HG03521 (cell line): ENCODE measurements around the gene PSKH1.
"Not testable (repeated sequence)": the region's sequence is repeated elsewhere in the genome, so short reads cannot be mapped to it uniquely, and the experiment has no call there.

ENCODE experiments used
- ATAC-seq: cut with Tn5 transposase; IDR thresholded peaks from one replicate; pipeline ENCODE4 v1.9.1; 2021; ENCODE audit warnings: mild to moderate bottlenecking, moderate library complexity; ENCODE audit not compliant: unreplicated experiment

Gene PSKH1

GRCh38 chr16:67923414-67924116 lies 30.5 kb downstream of the PSKH1 start:
- no peak for ATAC-seq

DNA sequence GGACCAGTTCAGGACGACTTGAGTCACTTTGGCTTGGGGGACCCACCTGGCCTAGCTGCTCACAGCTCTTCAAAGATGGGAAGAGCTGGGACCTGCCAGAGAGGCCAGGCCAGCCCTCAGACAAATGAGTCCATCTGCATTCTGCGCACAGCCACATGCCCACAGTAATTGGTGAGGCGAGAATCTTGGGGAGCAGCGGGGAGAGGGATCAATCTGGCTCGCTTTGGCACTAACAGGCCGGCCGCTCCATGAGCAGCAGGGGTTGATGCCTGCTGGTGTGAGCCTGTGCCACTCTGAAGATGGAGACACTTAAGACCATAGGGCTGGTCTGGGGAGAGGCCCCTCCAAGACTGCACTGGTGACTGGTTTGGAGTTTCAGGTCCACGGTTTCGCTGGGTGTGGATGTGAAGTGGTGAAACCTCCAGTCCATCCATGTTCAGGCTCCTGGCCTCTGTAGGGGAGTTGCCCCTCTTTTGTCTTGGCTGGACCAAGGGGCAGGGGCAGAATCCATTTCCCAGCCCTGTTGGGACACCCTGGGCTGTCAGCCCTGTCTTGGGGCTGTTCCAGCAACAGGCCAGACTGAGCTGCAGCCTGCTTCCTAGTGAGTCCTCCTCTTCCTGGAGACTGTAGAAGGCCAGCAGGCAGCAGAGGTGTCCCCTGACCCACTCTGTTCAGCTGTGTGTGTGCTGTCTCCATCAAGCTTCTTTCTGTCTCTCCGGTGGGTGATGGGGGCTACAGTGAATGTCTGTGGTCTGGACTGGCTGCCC lies 31.3 kb downstream of the PSKH1 start:
- no peak for ATAC-seq

DNA sequence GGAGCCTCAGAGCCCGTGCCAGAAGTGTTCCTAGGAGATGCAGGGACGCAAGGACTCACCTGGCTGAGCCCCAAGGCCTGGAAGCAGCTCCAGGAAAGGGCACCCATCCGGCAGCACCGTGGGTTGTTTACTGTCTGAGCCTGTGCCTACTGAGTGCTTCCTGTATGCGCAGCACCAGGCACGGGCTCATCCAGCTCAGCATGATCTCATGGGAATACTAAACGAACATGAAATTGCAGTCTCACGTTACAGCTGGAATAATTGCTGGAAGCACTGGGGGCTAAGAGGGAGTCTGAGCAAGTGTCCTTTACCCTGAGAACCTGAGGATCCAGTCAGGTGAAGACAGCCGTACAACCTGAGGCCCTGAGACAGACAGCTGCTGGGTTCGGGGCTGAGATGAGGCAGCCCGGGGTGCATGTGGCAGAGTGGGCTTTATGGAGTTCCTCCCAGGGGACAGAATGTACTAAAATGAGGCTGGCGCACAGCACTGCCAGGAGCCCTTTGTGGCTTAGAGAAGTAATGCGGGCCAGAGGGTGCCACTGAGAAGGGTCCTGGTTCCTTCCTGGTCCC lies 33.2 kb downstream of the PSKH1 start:
- ATAC-seq: no peak

DNA sequence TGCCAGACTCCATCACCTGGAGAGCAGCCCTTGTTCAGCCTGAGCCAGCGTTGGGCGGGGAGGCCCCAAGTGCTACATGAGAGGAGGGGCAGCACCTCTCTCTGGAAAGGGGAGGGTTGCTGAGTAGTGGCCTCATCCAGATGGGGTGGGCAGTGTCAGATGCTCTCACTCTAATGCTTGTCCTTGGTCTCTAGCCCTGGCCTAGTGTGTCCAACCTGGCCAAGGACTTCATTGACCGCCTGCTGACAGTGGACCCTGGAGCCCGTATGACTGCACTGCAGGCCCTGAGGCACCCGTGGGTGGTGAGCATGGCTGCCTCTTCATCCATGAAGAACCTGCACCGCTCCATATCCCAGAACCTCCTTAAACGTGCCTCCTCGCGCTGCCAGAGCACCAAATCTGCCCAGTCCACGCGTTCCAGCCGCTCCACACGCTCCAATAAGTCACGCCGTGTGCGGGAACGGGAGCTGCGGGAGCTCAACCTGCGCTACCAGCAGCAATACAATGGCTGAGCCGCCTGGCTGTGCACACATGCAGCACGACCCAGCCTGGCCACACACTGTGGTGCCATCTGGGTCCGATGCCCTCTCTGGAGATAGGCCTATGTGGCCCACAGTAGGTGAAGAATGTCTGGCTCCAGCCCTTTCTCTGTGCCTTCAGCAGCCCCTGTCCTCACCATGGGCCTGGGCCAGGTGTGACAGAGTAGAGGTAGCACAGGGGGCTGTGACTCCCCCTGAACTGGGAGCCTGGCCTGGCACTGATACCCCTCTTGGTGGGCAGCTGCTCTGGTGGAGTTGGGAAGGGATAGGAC lies 34.3 kb downstream of the PSKH1 start:
- ATAC-seq: no peak

- ATAC-seq: no peak
These were observed 35.1 kb downstream of the PSKH1 start for GRCh38 chr16:67928147-67928546.

DNA sequence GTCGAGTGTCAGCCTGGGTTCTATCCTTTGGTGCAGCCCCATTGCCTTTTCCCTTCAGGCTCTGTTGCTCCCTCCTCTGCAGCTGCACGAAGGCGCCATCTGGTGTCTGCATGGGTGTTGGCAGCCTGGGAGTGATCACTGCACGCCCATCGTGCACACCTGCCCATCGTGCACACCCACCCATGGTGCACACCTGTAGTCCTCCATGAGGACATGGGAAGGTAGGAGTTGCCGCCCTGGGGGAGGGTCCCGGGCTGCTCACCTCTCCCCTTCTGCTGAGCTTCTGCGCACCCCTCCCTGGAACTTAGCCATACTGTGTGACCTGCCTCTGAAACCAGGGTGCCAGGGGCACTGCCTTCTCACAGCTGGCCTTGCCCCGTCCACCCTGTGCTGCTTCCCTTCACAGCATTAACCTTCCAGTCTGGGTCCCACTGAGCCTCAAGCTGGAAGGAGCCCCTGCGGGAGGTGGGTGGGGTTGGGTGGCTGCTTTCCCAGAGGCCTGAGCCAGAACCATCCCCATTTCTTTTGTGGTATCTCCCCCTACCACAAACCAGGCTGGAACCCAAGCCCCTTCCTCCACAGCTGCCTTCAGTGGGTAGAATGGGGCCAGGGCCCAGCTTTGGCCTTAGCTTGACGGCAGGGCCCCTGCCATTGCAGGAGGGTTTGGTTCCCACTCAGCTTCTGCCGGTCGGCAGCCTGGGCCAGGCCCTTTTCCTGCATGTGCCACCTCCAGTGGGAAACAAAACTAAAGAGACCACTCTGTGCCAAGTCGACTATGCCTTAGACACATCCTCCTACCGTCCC lies 35.7 kb downstream of the PSKH1 start:
- ATAC-seq: no peak

DNA sequence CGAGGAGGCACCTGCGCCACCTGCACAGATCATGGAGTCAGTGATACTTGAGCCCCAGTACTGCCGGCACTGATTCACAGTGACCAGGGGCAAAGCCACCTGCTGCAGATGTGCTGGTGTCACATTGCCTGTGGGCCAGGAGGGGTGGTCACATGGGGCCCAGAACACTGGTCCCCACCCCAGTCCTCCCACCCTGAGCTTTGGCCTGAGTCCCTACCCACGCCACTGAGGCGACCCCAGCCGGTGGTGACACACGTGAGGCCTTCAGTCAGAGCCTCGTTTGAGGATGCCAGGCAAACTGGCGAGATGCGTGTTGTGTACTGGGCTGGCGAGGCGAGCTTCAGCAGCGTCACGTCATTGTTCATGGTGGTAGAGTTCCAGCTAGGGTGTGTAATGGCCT lies 37.1 kb downstream of the PSKH1 start:
- ATAC-seq: no peak

DNA sequence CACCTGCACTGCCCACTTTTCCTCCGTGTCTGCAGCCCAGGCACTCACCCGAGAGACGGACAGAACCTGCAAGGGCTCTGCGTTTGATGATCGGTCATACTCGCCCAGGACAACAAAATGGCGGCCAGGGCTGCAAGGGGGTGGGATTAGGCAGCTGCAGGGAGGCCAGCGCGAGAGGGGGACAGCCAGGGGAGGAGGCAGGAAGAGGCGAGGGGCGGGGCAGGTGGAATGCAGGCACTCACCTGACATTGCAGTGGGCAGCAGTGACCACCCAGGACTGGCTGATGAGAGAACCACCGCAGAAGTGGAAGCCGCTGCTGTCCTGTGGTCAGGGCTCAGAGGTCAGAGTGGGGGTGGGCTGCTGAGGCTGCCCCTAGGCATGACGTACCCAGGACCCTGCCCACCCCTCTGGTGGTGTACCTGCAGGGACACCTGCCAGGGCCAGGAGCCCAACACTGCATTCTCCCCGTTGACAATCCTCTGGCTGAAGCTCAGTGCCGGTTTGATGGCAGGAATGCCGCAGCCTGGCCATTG lies 37.7 kb downstream of the PSKH1 start:
- no peak for ATAC-seq

- ATAC-seq: no peak
These were observed 38.8 kb downstream of the PSKH1 start, which contains the start of gene CTRL for GRCh38 chr16:67931712-67932461. Gene CTRL (minus strand): TSS chr16:67931862. CDS start chr16:67931852, 10 bp downstream.

GRCh38 chr16:67932462-67932840 lies 39.4 kb downstream of the PSKH1 start:
- no peak for ATAC-seq

DNA sequence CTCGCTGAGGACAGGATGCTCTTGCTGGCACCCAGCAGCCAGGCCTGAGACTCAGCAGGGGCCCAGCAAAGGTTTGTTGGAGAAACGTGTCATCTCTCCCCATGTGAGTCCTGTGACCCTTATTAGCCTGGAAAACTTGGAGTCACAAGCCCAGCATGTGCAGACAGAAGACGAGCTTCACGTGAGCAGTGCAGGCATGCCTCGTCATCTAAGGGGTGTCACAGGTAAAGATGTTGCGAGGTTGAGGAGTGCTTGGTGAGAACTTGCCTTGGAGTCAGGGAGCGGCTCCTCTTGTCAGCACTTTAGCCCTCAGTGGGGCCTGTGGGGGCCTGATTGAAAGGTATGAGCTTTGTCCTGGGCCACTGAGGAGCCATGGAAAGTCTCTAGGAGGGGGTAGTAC lies 40.8 kb downstream of the PSKH1 start:
- ATAC-seq: no peak

GRCh38 chr16:67934306-67935100 lies 41.4 kb downstream of the PSKH1 start:
- no peak for ATAC-seq

DNA sequence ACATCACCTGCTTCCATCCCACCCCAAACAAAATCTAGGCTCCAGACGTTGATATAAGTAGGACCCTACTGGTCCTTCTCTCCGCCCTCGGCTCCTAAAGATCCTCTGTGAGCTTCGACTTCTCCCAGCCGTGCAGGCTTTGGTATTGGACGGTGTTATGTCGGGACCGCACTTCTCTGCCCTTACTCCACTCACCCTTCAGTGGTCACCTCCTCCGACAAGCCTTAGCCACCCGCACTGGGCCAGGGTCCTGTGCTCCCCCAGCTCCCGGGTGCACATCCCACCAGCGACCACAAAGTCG lies 42.0 kb downstream of the PSKH1 start:
- no peak for ATAC-seq

DNA sequence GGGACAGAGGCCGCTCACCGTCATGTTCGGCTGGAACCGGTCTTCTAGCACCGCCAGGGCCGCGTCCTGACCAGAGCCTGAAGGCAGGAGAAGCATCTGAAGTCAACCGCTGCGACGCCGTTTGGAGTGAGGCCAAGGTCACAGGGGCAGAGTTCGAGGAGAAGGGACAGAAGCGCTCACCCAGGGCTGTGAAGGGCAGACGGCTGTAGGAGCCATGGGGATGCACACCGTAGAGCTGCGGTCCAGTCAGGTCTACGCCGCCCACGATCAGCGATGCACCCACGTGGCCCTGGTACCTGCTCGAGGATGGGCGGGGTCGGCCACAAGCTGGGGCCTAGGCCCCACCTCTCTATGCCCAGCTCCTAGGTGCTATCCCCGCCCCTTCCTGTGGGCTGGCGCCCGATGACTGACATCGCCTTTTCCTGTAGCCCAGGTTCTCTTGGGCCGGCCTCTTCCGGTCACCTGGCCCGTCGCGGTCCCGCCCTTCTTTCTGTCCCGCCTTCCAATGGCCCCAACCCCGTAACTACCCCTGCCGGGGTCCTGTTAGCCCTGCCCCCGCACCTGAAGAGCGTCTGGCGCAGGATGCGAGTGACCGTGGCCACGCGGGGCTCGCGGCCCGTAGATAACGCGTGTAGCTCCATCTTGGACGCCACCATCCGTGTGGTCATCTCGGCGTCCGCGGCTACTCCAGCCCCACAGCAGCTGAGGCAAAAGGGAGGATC lies 42.5 kb downstream of the PSKH1 start:
- ATAC-seq: peak; percentile 88

DNA sequence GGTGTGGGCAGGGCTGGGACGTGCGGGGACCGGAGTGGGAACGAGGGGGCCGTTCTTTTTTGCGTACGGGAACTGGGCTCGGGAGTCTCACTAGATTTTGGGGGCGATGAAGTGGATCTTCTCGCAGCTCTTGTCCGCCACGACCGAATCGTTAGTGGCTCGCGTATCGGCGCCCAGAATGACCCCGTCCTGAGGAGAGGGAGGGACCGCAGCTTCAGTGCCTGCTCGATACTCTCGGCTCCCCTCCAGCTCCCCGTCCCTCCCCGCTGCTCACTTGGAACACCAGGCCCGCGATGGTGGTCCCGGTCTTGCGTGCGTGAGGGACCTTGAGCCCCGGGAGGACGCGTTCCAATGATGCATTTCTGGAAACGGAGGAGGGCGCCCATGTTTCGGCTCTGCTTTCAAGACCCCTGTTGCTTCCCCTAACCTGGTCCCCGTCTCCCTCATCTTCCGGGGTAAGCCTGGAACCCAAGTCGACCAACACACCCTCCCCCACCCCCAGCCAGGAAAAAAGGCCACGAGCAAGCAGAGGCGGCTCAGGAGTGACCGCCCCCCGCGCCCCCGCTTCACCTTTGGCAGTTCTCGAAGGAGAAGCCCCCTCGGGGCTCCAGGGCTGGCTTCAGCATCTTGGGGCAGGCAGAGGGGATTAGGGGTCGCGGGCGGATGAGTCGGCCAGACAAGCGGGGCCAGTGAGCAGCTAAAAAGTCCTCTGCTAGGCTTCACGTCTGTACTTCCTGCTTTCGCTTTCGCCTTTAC lies 43.2 kb downstream of the PSKH1 start, which contains the start of gene PSMB10:
Gene PSMB10, minus strand, starts transcription at position 727 of the 756 bp plus-strand sequence. Its CDS starts 101 bp downstream, at position 626.
- peak; percentile 1 for ATAC-seq

DNA sequence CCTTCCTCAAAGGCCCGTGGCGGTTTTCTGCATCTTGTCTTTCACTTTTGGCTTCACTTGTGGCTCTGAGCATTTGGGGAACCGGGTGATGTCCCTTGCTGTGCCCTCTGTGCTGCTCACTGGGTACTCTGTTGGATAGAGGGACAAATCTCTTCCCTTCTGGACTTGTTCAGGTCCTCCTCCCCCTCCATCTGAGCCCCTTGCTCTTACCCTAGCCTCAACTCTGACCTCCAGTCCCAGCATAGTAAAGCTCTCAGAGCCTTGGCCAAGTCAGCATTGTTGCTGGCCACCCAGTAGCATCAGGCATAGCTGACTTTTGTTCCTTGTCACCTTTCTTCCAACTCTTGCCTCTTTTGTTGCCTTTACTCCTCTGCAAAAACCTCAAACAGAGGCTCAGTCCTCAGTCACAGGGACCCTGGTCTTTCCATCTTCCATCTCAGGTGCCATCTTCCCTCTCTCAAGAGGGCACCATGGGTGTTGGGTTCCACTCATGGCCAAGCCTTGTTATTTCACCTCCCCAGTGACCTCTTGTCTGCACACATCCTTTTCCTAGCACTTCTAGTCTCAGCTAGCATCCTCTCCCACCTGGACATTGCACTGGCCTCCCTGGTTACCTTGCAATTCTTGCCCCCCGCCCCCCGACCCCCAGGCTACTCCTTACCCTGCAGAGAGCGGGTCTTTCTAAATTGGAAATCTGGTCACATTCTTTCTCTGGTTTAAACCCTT lies 44.0 kb downstream of the PSKH1 start:
- ATAC-seq: peak; percentile 40

GRCh38 chr16:67937713-67938112 lies 44.7 kb downstream of the PSKH1 start:
- ATAC-seq: not testable (repeated sequence)
